GM18519 (cell line): ENCODE measurements around the gene ARNT2.

ENCODE experiments used
- ATAC-seq: cut with Tn5 transposase; IDR thresholded peaks from one replicate; pipeline ENCODE4 v1.9.1; 2021; ENCODE audit warnings: mild to moderate bottlenecking, moderate library complexity; ENCODE audit not compliant: unreplicated experiment, low FRiP score

Gene ARNT2

GRCh38 chr15:80441041-80441440 is 36.9 kb downstream of the ARNT2 start:
- ATAC-seq, result no peak

GRCh38 chr15:80441714-80442113 is 37.5 kb downstream of the ARNT2 start:
- ATAC-seq, result no peak

- no peak for ATAC-seq
These were observed 38.7 kb downstream of the ARNT2 start for GRCh38 chr15:80442728-80443403.

GRCh38 chr15:80444680-80445251 is 40.6 kb downstream of the ARNT2 start:
- ATAC-seq, result no peak

GRCh38 chr15:80445300-80446041 is 41.3 kb downstream of the ARNT2 start:
- ATAC-seq, result no peak

GRCh38 chr15:80447077-80447476 is 42.9 kb downstream of the ARNT2 start:
- ATAC-seq, result no peak

- no peak for ATAC-seq
These were observed 45.6 kb downstream of the ARNT2 start for GRCh38 chr15:80449825-80450224.

GRCh38 chr15:80450811-80451321 is 46.7 kb downstream of the ARNT2 start:
- ATAC-seq, result no peak

GRCh38 chr15:80452166-80452565 is 48.0 kb downstream of the ARNT2 start:
- ATAC-seq, result no peak

- no peak for ATAC-seq
These were observed 51.0 kb downstream of the ARNT2 start for GRCh38 chr15:80455051-80455648.

- no peak for ATAC-seq
These were observed 51.7 kb downstream of the ARNT2 start for GRCh38 chr15:80455668-80456442.

GRCh38 chr15:80456517-80457492 is 52.6 kb downstream of the ARNT2 start:
- ATAC-seq, result no peak

GRCh38 chr15:80457896-80458295 is 53.7 kb downstream of the ARNT2 start:
- ATAC-seq, result no peak

GRCh38 chr15:80458580-80458979 is 54.4 kb downstream of the ARNT2 start:
- no peak for ATAC-seq

- ATAC-seq, result no peak
These were observed 55.2 kb downstream of the ARNT2 start for GRCh38 chr15:80459380-80459779.

- no peak for ATAC-seq
These were observed 55.6 kb downstream of the ARNT2 start for GRCh38 chr15:80459818-80460217.

GRCh38 chr15:80461356-80462095 is 57.3 kb downstream of the ARNT2 start:
- no peak for ATAC-seq

- ATAC-seq, result no peak
These were observed 57.9 kb downstream of the ARNT2 start for GRCh38 chr15:80462111-80462510.
